Esophagus (tissue), 2 donors: ENCODE measurements around the gene GLO1. TPM values are rescaled to one million over a fixed set of nuclear protein-coding genes. Genes with fewer than 3 reads are reported as not detected.

Experiments used
- H3K27ac ChIP-seq, 2 donors: one replicate each; pipeline ENCODE4 v1.5.1; 2013; ENCODE audit warnings: low read depth in 2 of 2, mild to moderate bottlenecking in 2 of 2, inconsistent platforms in 1 of 2, low read length in 1 of 2, moderate library complexity in 1 of 2
- H3K27me3 ChIP-seq, 2 donors: one replicate each; pipeline ENCODE4 v1.6.1; 2013; ENCODE audit warnings: low read length in 2 of 2, control low read depth in 1 of 2, mild to moderate bottlenecking in 1 of 2; ENCODE audit not compliant: insufficient read depth in 2 of 2, control insufficient read depth in 1 of 2
- H3K36me3 ChIP-seq, 2 donors: one replicate each; pipeline ENCODE4 v1.6.1; 2013; ENCODE audit warnings: low read length in 1 of 2; ENCODE audit not compliant: control insufficient read depth in 2 of 2, insufficient read depth in 2 of 2
- H3K4me1 ChIP-seq, 2 donors: one replicate each; pipeline ENCODE4 v1.6.1; 2013; ENCODE audit warnings: low read length in 1 of 2; ENCODE audit not compliant: control insufficient read depth in 2 of 2, insufficient read depth in 2 of 2
- H3K4me3 ChIP-seq, 2 donors: one replicate each; pipeline ENCODE4 v1.5.1; 2013; ENCODE audit warnings: low read length in 2 of 2, mild to moderate bottlenecking in 2 of 2, low read depth in 1 of 2, moderate library complexity in 1 of 2
- H3K9me3 ChIP-seq, 2 donors: one replicate each; pipeline ENCODE4 v1.6.1; 2013; ENCODE audit warnings: mild to moderate bottlenecking in 2 of 2, low read depth in 1 of 2, low read length in 1 of 2, moderate library complexity in 1 of 2; ENCODE audit not compliant: control insufficient read depth in 2 of 2, insufficient read depth in 1 of 2
- WGBS, 2 donors: extraction: QIAGEN DNeasy Blood & Tissue Kit; methylation state at CpG; one replicate each; pipeline ENCODE4 v1.1.7; 2013; 5-methylcytosine and 5-hydroxymethylcytosine counted together
- polyA plus RNA-seq, 2 donors: library from polyadenylated mRNA; stranded (reverse); fragments of 200-250 nt; gene quantifications; one replicate each; pipeline ENCODE4 v1.2.3, GENCODE V29; 2013
- donor health status: healthy with polysubstance abuse.
- donor health status: Bipolar disorder and iron deficiency.

GLO1 gene
- polyA plus RNA-seq, 2 donors = 58.8 to 82.5 TPM

GRCh38 chr6:38676974-38677544 lies 25.9 kb downstream of the GLO1 start:
- H3K27me3 ChIP-seq = no peaks in the 10 kb centered on the region
- H3K27ac ChIP-seq = no peak overlapping the region
- 35 to 88% methylated on average over 1 of the region's 1 CpG for WGBS, 2 donors
- H3K36me3 ChIP-seq = peaks cover 3 to 4% of the 10 kb centered on the region in 2 donors
- no peaks in the 10 kb centered on the region for H3K9me3 ChIP-seq
- H3K4me1 ChIP-seq = no peaks in the 10 kb centered on the region
- no peak overlapping the region for H3K4me3 ChIP-seq

- 78 to 85% methylated on average over 2 of the region's 2 CpGs for WGBS, 2 donors
- Histone ChIP-seq H3K9me3 (no peaks in the 10 kb centered on the region), H3K36me3 (peaks cover 0 to 4% of the 10 kb centered on the region in 2 donors), H3K4me3 (no peak overlapping the region), H3K4me1 (no peaks in the 10 kb centered on the region), H3K27ac (no peak overlapping the region), H3K27me3 (no peaks in the 10 kb centered on the region)
These were observed 26.5 kb downstream of the GLO1 start for GRCh38 chr6:38676236-38676973.

- H3K4me3 ChIP-seq = no peak overlapping the region
- no peaks in the 10 kb centered on the region for H3K27me3 ChIP-seq
- WGBS, 2 donors = 30 to 44% methylated on average over 9 of the region's 9 CpGs
- H3K4me1 ChIP-seq = no peaks in the 10 kb centered on the region
- peaks cover 0 to 3% of the 10 kb centered on the region in 2 donors for H3K36me3 ChIP-seq
- H3K9me3 ChIP-seq = no peaks in the 10 kb centered on the region
- no peak overlapping the region for H3K27ac ChIP-seq
These were observed 29.4 kb downstream of the GLO1 start for GRCh38 chr6:38673397-38674165.

- Histone ChIP-seq H3K4me3 (no peak overlapping the region), H3K27me3 (no peaks in the 10 kb centered on the region), H3K36me3 (no peaks in the 10 kb centered on the region), H3K4me1 (no peaks in the 10 kb centered on the region), H3K9me3 (no peaks in the 10 kb centered on the region), H3K27ac (no peak overlapping the region)
- 12 to 16% methylated on average over 2 of the region's 2 CpGs for WGBS, 2 donors
These were observed 31.0 kb downstream of the GLO1 start for GRCh38 chr6:38671885-38672467.

GRCh38 chr6:38658418-38659167 lies 44.4 kb downstream of the GLO1 start:
- Histone ChIP-seq H3K9me3 (no peaks in the 10 kb centered on the region), H3K27me3 (no peaks in the 10 kb centered on the region)
- WGBS, 2 donors = 95% methylated on average over 3 of the region's 3 CpGs

GRCh38 chr6:38656896-38657295 lies 46.0 kb downstream of the GLO1 start:
- Histone ChIP-seq H3K4me1 (no peaks in the 10 kb centered on the region), H3K36me3 (no peaks in the 10 kb centered on the region)
- WGBS, 2 donors = 98 to 100% methylated on average over 1 of the region's 1 CpG

More at GRCh38 chr6:38658418-38659167, 44.4 kb downstream of the GLO1 start:
- H3K4me3 ChIP-seq = no peak overlapping the region
- H3K4me1 ChIP-seq = no peaks in the 10 kb centered on the region
- H3K27ac ChIP-seq = no peak overlapping the region
- no peaks in the 10 kb centered on the region for H3K36me3 ChIP-seq

DNA sequence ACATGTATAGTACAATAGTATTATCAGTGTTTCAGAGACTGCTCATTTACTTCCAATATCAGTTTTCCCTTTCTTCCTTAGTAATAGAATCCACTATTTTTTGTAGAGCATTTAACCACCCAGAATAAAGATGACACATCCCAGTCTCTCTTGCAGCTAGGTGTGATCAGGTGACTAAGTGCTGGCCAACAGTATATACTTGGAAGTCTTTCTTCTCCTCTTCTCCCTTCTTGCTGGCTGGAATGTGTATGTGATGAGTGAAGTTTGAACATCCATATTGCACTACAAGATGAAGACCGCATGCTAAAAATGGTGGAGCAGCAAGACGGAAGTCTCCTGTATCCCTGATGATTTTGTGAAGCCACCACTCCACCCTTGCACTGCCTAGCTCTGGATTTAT lies 48.7 kb downstream of the GLO1 start:
- no peak overlapping the region for H3K4me3 ChIP-seq
- H3K27me3 ChIP-seq = no peaks in the 10 kb centered on the region
- H3K36me3 ChIP-seq = no peaks in the 10 kb centered on the region
- H3K9me3 ChIP-seq = no peaks in the 10 kb centered on the region
- no peaks in the 10 kb centered on the region for H3K4me1 ChIP-seq
- no peak overlapping the region for H3K27ac ChIP-seq
- 93 to 95% methylated on average over 2 of the region's 2 CpGs for WGBS, 2 donors

More at GRCh38 chr6:38656896-38657295, 46.0 kb downstream of the GLO1 start:
- H3K4me3 ChIP-seq = no peak overlapping the region
- H3K27me3 ChIP-seq = no peaks in the 10 kb centered on the region
- H3K27ac ChIP-seq = no peak overlapping the region
- no peaks in the 10 kb centered on the region for H3K9me3 ChIP-seq

GRCh38 chr6:38651121-38651784 lies 51.7 kb downstream of the GLO1 start:
- no peaks in the 10 kb centered on the region for H3K27me3 ChIP-seq
- H3K9me3 ChIP-seq = no peaks in the 10 kb centered on the region
- no peaks in the 10 kb centered on the region for H3K36me3 ChIP-seq
- H3K4me1 ChIP-seq = no peaks in the 10 kb centered on the region
- no peak overlapping the region for H3K4me3 ChIP-seq
- no peak overlapping the region for H3K27ac ChIP-seq
- 94 to 97% methylated on average over 2 of the region's 2 CpGs for WGBS, 2 donors
